ENCODE results near the gene FEV.

Gene FEV

GRCh38 chr2:218985021-218985324, at the start of gene FEV:
Gene FEV, minus strand, starts transcription at chr2:218985184. Its CDS starts 109 bp downstream, at chr2:218985075.
- Histone ChIP-seq H3K9me3 (ENCODE audit: insufficient read depth, low read length, severe bottlenecking) (no peaks in the 10 kb centered on the region), H3K36me3 (ENCODE audit: insufficient read depth, low read length) (no peaks in the 10 kb centered on the region), H2AFZ (ENCODE audit: low read depth, low read length) (no peak within 1 kb of the TSS), H3K9ac (ENCODE audit: low read depth, low read length) (no peak within 1 kb of the TSS), H3K4me2 (ENCODE audit: insufficient read depth, low read length) (peak within 1 kb of the TSS; percentile 36), H3K27ac (ENCODE audit: low read length) (no peak within 1 kb of the TSS), H3K4me1 (ENCODE audit: insufficient read depth, low read length) (peaks cover 3% of the 10 kb centered on the region), H3K4me3 (ENCODE audit: low read depth in 1 of 2, low read length in 2 of 2) (no peak within 1 kb of the TSS), H3K79me2 (ENCODE audit: insufficient read depth, low read length) (no peaks in the 10 kb centered on the region), H3K27me3 (ENCODE audit: insufficient read depth, low read length, poor library complexity) (peaks cover 56% of the 10 kb centered on the region), H4K20me1 (ENCODE audit: insufficient read depth, low read length) (peaks cover 21% of the 10 kb centered on the region)
- no peak for ATAC-seq (ENCODE audit: insufficient read depth, low read depth)
- TF ChIP-seq CTCF (IDR thresholded peaks at IDR 0.05; ENCODE audit: borderline replicate concordance, extremely low read depth, low read length, poor library complexity, severe bottlenecking) (no peak), EZH2 (IDR thresholded peaks at IDR 0.05; ENCODE audit: borderline replicate concordance, low read depth, low read length, severe bottlenecking) (no peak)
- no peak for DNase-seq

- Histone ChIP-seq H3K27me3 (ENCODE audit: insufficient read depth, low read length, poor library complexity) (peaks cover 8% of the 10 kb centered on the region), H3K4me3 (ENCODE audit: low read depth in 1 of 2, low read length in 2 of 2) (no peak overlapping the region), H3K4me1 (ENCODE audit: insufficient read depth, low read length) (no peaks in the 10 kb centered on the region), H4K20me1 (ENCODE audit: insufficient read depth, low read length) (peaks cover 8% of the 10 kb centered on the region; the same call in 1 of the 2 replicates), H3K27ac (ENCODE audit: low read length) (no peak overlapping the region), H3K4me2 (ENCODE audit: insufficient read depth, low read length) (no peak overlapping the region), H3K79me2 (ENCODE audit: insufficient read depth, low read length) (no peaks in the 10 kb centered on the region), H3K36me3 (ENCODE audit: insufficient read depth, low read length) (no peaks in the 10 kb centered on the region), H3K9ac (ENCODE audit: low read depth, low read length) (no peak overlapping the region), H3K9me3 (ENCODE audit: insufficient read depth, low read length, severe bottlenecking) (no peaks in the 10 kb centered on the region), H2AFZ (ENCODE audit: low read depth, low read length) (no peak overlapping the region)
- no peak for ATAC-seq (ENCODE audit: insufficient read depth, low read depth)
- TF ChIP-seq EZH2 (IDR thresholded peaks at IDR 0.05; ENCODE audit: borderline replicate concordance, low read depth, low read length, severe bottlenecking): no peak
- no peak for TF ChIP-seq CTCF (IDR thresholded peaks at IDR 0.05; ENCODE audit: borderline replicate concordance, extremely low read depth, low read length, poor library complexity, severe bottlenecking)
- no peak for DNase-seq
Measured at GRCh38 chr2:219032051-219032745, 47.2 kb upstream of the FEV start.

GRCh38 chr2:219031005-219031738, 46.2 kb upstream of the FEV start:
- H3K4me3 ChIP-seq (ENCODE audit: low read depth in 1 of 2, low read length in 2 of 2): no peak overlapping the region
- no peak overlapping the region for H2AFZ ChIP-seq (ENCODE audit: low read depth, low read length)

More at GRCh38 chr2:219031005-219031738, 46.2 kb upstream of the FEV start:
- Histone ChIP-seq H3K9me3 (ENCODE audit: insufficient read depth, low read length, severe bottlenecking) (no peaks in the 10 kb centered on the region), H3K27me3 (ENCODE audit: insufficient read depth, low read length, poor library complexity) (peaks cover 11% of the 10 kb centered on the region), H3K4me1 (ENCODE audit: insufficient read depth, low read length) (no peaks in the 10 kb centered on the region), H3K4me2 (ENCODE audit: insufficient read depth, low read length) (no peak overlapping the region), H3K36me3 (ENCODE audit: insufficient read depth, low read length) (no peaks in the 10 kb centered on the region), H3K27ac (ENCODE audit: low read length) (no peak overlapping the region), H3K9ac (ENCODE audit: low read depth, low read length) (no peak overlapping the region), H4K20me1 (ENCODE audit: insufficient read depth, low read length) (peaks cover 8% of the 10 kb centered on the region; the same call in 1 of the 2 replicates), H3K79me2 (ENCODE audit: insufficient read depth, low read length) (no peaks in the 10 kb centered on the region)
- TF ChIP-seq CTCF (IDR thresholded peaks at IDR 0.05; ENCODE audit: borderline replicate concordance, extremely low read depth, low read length, poor library complexity, severe bottlenecking) (no peak), EZH2 (IDR thresholded peaks at IDR 0.05; ENCODE audit: borderline replicate concordance, low read depth, low read length, severe bottlenecking) (no peak)
- ATAC-seq (ENCODE audit: insufficient read depth, low read depth) (no peak), DNase-seq (no peak)

Data from DND-41 (cell line).